Amniotic epithelial cell (primary cell): Measurements from ENCODE around the gene PLP2.

Source experiments
- DNase-seq: peaks from one replicate; pipeline ENCODE4 v3.0.0-alpha.2; 2010; ENCODE audit warnings: low read depth

The PLP2 gene

GRCh38 chrX:49186125-49187027, 14.7 kb downstream of the PLP2 start, which contains the start of gene PRICKLE3:
TSS of gene PRICKLE3 (minus strand) at chrX:49186373. CDS start at chrX:49186297, 76 bp downstream.
- peak; percentile 46 for DNase-seq

- DNase-seq, result no peak
These were observed 15.3 kb downstream of the PLP2 start for GRCh38 chrX:49187028-49187394.

GRCh38 chrX:49187526-49187925, 15.8 kb downstream of the PLP2 start:
- no peak for DNase-seq

GRCh38 chrX:49188468-49189076, 16.9 kb downstream of the PLP2 start:
- no peak for DNase-seq

GRCh38 chrX:49189606-49190005, 17.9 kb downstream of the PLP2 start:
- DNase-seq, result no peak

- DNase-seq, result peak; percentile 100
These were observed 19.3 kb downstream of the PLP2 start for GRCh38 chrX:49190821-49191573.

- DNase-seq, result no peak
These were observed 19.9 kb downstream of the PLP2 start for GRCh38 chrX:49191574-49192011.

- DNase-seq, result peak; percentile 26
These were observed 21.1 kb downstream of the PLP2 start for GRCh38 chrX:49192722-49193328.

GRCh38 chrX:49193542-49193964, 21.9 kb downstream of the PLP2 start:
- DNase-seq, result no peak

- no peak for DNase-seq
These were observed 25.9 kb downstream of the PLP2 start for GRCh38 chrX:49197543-49198087.

GRCh38 chrX:49198540-49199314, 27.0 kb downstream of the PLP2 start:
- no peak for DNase-seq

GRCh38 chrX:49199315-49199595, 27.6 kb downstream of the PLP2 start:
- no peak for DNase-seq

GRCh38 chrX:49199906-49200771, 28.4 kb downstream of the PLP2 start, which contains the start of gene SYP:
TSS of gene SYP (minus strand) at chrX:49200193. CDS start at chrX:49200186, 7 bp downstream.
- DNase-seq, result peak; percentile 74

GRCh38 chrX:49202022-49202421, 30.3 kb downstream of the PLP2 start:
- no peak for DNase-seq

- DNase-seq, result no peak
These were observed 31.8 kb downstream of the PLP2 start for GRCh38 chrX:49203536-49203935.

GRCh38 chrX:49204017-49204416, 32.3 kb downstream of the PLP2 start:
- DNase-seq, result no peak

- no peak for DNase-seq
These were observed 33.0 kb downstream of the PLP2 start for GRCh38 chrX:49204709-49205108.

- DNase-seq, result no peak
These were observed 33.7 kb downstream of the PLP2 start for GRCh38 chrX:49205443-49205842.

GRCh38 chrX:49206543-49206942, 34.8 kb downstream of the PLP2 start:
- no peak for DNase-seq

- no peak for DNase-seq
These were observed 36.7 kb downstream of the PLP2 start for GRCh38 chrX:49208399-49208798.
